A549 (cell line): Measurements from ENCODE around the gene ATG101.

Source experiments
- MYC ChIP-seq: IDR thresholded peaks from 2 replicates; pipeline ENCODE4 v1.6.1; 2012; ENCODE audit warnings: mild to moderate bottlenecking, inconsistent platforms, low read length, improper control_type of control experiment, borderline replicate concordance
- TF ChIP-seq, protein P1 (sequence below): fragments of >200 bp; sonication (Bioruptor Twin); formaldehyde crosslinking; IDR thresholded peaks from 3 replicates; pipeline ENCODE4 v1.5.1; 2016
- TF ChIP-seq, protein P2 (sequence below): fragments of 150-350 bp; IDR thresholded peaks from 2 replicates; pipeline ENCODE4 v1.6.1; 2014; ENCODE audit warnings: low read depth, mild to moderate bottlenecking, low read length

DNA sequence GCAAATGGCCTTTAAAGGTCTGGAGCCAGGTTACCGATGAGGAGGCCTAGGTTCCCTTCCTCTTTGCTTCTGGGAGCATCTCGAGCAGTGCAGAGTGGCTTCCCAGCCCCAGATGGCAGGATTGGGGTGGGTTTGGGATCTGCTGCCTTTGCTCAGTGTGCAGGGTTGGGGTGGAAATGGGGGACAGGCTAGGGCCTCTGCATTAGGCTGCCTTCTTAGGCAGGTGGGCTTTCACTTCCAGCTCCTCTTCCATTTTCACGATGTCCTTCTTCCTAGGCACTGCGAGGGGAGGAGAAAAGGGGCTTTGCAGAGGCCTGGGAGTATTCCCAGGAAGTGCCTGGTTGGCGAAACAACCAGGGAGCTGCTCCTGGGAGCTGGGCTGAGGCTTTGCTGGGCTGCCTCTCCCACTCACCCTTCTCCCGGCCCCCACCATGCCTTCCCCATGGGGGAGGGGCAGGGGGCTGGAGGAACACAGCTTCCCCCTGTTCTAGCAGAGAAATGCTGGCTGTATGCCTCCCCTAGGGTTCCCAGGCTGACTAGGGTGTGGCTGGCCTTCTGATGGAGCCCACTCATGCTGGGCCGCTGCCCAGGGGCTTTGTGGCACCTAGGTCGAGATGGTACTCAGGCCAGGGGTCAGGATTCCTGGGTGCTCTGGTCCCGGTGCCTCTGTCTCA lies 16.1 kb upstream of the ATG101 start:
- TF ChIP-seq MYC, result no peak
- TF ChIP-seq, protein P1, sequence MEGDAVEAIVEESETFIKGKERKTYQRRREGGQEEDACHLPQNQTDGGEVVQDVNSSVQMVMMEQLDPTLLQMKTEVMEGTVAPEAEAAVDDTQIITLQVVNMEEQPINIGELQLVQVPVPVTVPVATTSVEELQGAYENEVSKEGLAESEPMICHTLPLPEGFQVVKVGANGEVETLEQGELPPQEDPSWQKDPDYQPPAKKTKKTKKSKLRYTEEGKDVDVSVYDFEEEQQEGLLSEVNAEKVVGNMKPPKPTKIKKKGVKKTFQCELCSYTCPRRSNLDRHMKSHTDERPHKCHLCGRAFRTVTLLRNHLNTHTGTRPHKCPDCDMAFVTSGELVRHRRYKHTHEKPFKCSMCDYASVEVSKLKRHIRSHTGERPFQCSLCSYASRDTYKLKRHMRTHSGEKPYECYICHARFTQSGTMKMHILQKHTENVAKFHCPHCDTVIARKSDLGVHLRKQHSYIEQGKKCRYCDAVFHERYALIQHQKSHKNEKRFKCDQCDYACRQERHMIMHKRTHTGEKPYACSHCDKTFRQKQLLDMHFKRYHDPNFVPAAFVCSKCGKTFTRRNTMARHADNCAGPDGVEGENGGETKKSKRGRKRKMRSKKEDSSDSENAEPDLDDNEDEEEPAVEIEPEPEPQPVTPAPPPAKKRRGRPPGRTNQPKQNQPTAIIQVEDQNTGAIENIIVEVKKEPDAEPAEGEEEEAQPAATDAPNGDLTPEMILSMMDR, result no peak
- TF ChIP-seq, protein P2, sequence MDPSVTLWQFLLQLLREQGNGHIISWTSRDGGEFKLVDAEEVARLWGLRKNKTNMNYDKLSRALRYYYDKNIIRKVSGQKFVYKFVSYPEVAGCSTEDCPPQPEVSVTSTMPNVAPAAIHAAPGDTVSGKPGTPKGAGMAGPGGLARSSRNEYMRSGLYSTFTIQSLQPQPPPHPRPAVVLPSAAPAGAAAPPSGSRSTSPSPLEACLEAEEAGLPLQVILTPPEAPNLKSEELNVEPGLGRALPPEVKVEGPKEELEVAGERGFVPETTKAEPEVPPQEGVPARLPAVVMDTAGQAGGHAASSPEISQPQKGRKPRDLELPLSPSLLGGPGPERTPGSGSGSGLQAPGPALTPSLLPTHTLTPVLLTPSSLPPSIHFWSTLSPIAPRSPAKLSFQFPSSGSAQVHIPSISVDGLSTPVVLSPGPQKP, result no peak
